ENCODE results near the gene PLAAT5. TPM values are rescaled to one million over a fixed set of nuclear protein-coding genes. Genes with fewer than 3 reads are reported as not detected.

Gene PLAAT5
- total and polyA plus RNA-seq, 2 of the 4 experiments (the other 2 are of a cell fraction): not detected

DNA sequence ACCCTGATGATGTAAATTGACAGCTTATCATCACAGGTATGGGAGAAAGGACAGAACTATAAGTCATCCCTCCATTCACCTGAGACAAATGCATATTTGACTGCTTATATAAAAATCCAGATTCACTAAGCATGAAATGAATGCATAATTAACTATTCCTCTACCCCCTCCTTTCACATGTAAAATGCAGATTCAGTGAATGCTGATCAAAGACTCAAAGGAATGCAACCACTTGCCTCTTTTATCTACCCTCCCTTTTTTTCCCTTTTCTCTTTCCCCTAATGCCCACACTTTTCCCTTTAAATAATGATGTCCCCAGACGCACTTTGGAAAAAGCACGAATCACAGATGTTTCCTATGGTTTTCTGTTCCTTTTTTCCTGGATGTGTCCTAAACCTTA, 41.1 kb upstream of the PLAAT5 start:
- H3K27ac ChIP-seq (ENCODE audit: insufficient read depth, low read length): no peak overlapping the region
- no peak for DNase-seq
- ATAC-seq (ENCODE audit: low read depth): no peak

More for the DNA sequence above, 41.1 kb upstream of the PLAAT5 start:
- Histone ChIP-seq H2BK5ac (ENCODE audit: low read depth, low read length, poor library complexity, severe bottlenecking) (no peak overlapping the region), H3K14ac (replicated peaks; ENCODE audit: low read depth, low read length) (no peak overlapping the region), H3K4ac (ENCODE audit: low read depth, low read length) (no peak overlapping the region), H3K56ac (ENCODE audit: extremely low read depth, insufficient read depth, low read length) (no peak overlapping the region), H3K36me3 (ENCODE audit: control insufficient read depth, insufficient read depth, low read length) (no peaks in the 10 kb centered on the region), H4K91ac (ENCODE audit: insufficient read depth, low read depth, low read length) (no peak overlapping the region), H3K9me1 (ENCODE audit: insufficient read depth, low read length) (no peaks in the 10 kb centered on the region), H3K27me3 (ENCODE audit: control insufficient read depth, insufficient read depth, low read length) (peaks cover 5% of the 10 kb centered on the region), H3K79me1 (ENCODE audit: low read depth in 1 of 2, low read length in 2 of 2) (no peaks in the 10 kb centered on the region), H2AK9ac (replicated peaks; ENCODE audit: low read depth, low read length, poor library complexity) (no peak overlapping the region), H3K4me3 (ENCODE audit: insufficient read depth, low read depth, low read length) (no peak overlapping the region), H4K20me1 (ENCODE audit: insufficient read depth, low read length) (no peaks in the 10 kb centered on the region), H3K18ac (ENCODE audit: low read depth, low read length) (no peak overlapping the region), H2BK120ac (ENCODE audit: low read depth, low read length) (no peak overlapping the region), H3K9ac (ENCODE audit: low read depth, low read length) (no peak overlapping the region), H2AFZ (replicated peaks; ENCODE audit: low read length, poor library complexity) (no peak overlapping the region), H3K4me1 (ENCODE audit: control insufficient read depth, insufficient read depth, low read length) (peaks cover 6% of the 10 kb centered on the region; the same call in 1 of the 2 replicates), H3K9me3 (ENCODE audit: control insufficient read depth, insufficient read depth, low read length) (no peaks in the 10 kb centered on the region), H2AK5ac (ENCODE audit: low read depth, low read length) (no peak overlapping the region), H2BK20ac (ENCODE audit: low read depth, low read length) (no peak overlapping the region), H4K8ac (ENCODE audit: low read depth in 2 of 2, low read length in 2 of 2) (no peak overlapping the region), H3K23ac (ENCODE audit: low read depth, low read length) (no peak overlapping the region), H3K4me2 (ENCODE audit: low read depth, low read length) (no peak overlapping the region), H4K5ac (ENCODE audit: low read depth, low read length) (no peak overlapping the region), H2BK15ac (ENCODE audit: low read depth, low read length) (no peak overlapping the region)
- no CpG with 5 or more reads among the region's 2 CpGs for WGBS, 2 experiments (ENCODE audit: extremely low coverage in 2 of 2, insufficient read length in 1 of 2)
- no peak for TF ChIP-seq POLR2A (IDR thresholded peaks at IDR 0.05; ENCODE audit: low read depth, low read length)
- no peak for TF ChIP-seq FOS (IDR thresholded peaks at IDR 0.05; ENCODE audit: low read depth, low read length)
- no peak for TF ChIP-seq RCOR1 (IDR thresholded peaks at IDR 0.05; ENCODE audit: insufficient replicate concordance, low read length)
- no peak for TF ChIP-seq SMC3 (IDR thresholded peaks at IDR 0.05; ENCODE audit: low read depth, low read length)
- TF ChIP-seq BHLHE40 (IDR thresholded peaks at IDR 0.05; ENCODE audit: low read depth, low read length): no peak
- TF ChIP-seq, protein P1, sequence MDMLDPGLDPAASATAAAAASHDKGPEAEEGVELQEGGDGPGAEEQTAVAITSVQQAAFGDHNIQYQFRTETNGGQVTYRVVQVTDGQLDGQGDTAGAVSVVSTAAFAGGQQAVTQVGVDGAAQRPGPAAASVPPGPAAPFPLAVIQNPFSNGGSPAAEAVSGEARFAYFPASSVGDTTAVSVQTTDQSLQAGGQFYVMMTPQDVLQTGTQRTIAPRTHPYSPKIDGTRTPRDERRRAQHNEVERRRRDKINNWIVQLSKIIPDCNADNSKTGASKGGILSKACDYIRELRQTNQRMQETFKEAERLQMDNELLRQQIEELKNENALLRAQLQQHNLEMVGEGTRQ (IDR thresholded peaks at IDR 0.05; ENCODE audit: low read depth, low read length): no peak
- TF ChIP-seq MAFK (IDR thresholded peaks at IDR 0.05; ENCODE audit: low read depth, low read length): no peak
- TF ChIP-seq, protein P2, sequence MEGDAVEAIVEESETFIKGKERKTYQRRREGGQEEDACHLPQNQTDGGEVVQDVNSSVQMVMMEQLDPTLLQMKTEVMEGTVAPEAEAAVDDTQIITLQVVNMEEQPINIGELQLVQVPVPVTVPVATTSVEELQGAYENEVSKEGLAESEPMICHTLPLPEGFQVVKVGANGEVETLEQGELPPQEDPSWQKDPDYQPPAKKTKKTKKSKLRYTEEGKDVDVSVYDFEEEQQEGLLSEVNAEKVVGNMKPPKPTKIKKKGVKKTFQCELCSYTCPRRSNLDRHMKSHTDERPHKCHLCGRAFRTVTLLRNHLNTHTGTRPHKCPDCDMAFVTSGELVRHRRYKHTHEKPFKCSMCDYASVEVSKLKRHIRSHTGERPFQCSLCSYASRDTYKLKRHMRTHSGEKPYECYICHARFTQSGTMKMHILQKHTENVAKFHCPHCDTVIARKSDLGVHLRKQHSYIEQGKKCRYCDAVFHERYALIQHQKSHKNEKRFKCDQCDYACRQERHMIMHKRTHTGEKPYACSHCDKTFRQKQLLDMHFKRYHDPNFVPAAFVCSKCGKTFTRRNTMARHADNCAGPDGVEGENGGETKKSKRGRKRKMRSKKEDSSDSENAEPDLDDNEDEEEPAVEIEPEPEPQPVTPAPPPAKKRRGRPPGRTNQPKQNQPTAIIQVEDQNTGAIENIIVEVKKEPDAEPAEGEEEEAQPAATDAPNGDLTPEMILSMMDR (conservative IDR thresholded peaks at IDR 0.05; ENCODE audit: low read depth, low read length): no peak
- TF ChIP-seq MAZ (IDR thresholded peaks at IDR 0.05; ENCODE audit: borderline replicate concordance, low read depth, low read length): no peak
- TF ChIP-seq CHD1 (IDR thresholded peaks at IDR 0.05; ENCODE audit: low read depth, low read length): no peak
- no peak for TF ChIP-seq MXI1 (IDR thresholded peaks at IDR 0.05; ENCODE audit: borderline replicate concordance, low read depth, low read length)
- TF ChIP-seq NFE2L2 (IDR thresholded peaks at IDR 0.05; ENCODE audit: low read depth, low read length): no peak
- TF ChIP-seq RFX5 (IDR thresholded peaks at IDR 0.05; ENCODE audit: low read depth, low read length): no peak
- TF ChIP-seq CEBPB (IDR thresholded peaks at IDR 0.05; ENCODE audit: low read depth, low read length): no peak
- ChIA-PET CTCF (no interaction called here), POLR2A (ENCODE audit: unreplicated experiment) (no interaction called here)
- in situ Hi-C loops (cut with MboI; ENCODE audit: low sequenced_read_pairs): no loop called here
- dilution Hi-C loops (cut with HindIII; ENCODE audit: low sequenced_read_pairs, unreplicated experiment): no loop called here
- intact Hi-C loops (cut with micrococcal nuclease): no loop called here
- BruUV-seq (replicated peaks): no TSS peak
